DMS 273 treated with DMSO at 0.1 percent for 48 hours (cell line): ENCODE data around the gene GNAT1.
"Not testable (repeated sequence)": the region's sequence is repeated elsewhere in the genome, so short reads cannot be mapped to it uniquely, and the experiment has no call there.

Experiments used
- DNase-seq: peaks from one replicate; lab custom pipeline; 2025; lab: John Stamatoyannopoulos, UW

The GNAT1 gene

GRCh38 chr3:50203809-50204803, 12.7 kb downstream of the GNAT1 start:
- DNase-seq: no peak

- no peak for DNase-seq
Observed at GRCh38 chr3:50204804-50205412, 13.5 kb downstream of the GNAT1 start, which contains the start of gene SLC38A3. Gene SLC38A3 (plus strand): TSS chr3:50205271. CDS start chr3:50214200, 8,929 bp downstream.

- DNase-seq: no peak
Observed at GRCh38 chr3:50205413-50206276, 14.2 kb downstream of the GNAT1 start.

GRCh38 chr3:50207359-50208042, 16.1 kb downstream of the GNAT1 start:
- DNase-seq: no peak

GRCh38 chr3:50208677-50209344, 17.4 kb downstream of the GNAT1 start:
- DNase-seq: no peak

- DNase-seq: no peak
Observed at GRCh38 chr3:50210176-50210509, 18.7 kb downstream of the GNAT1 start.

GRCh38 chr3:50210510-50211367, 19.3 kb downstream of the GNAT1 start:
- no peak for DNase-seq

GRCh38 chr3:50211368-50211717, 19.9 kb downstream of the GNAT1 start:
- not testable (repeated sequence) for DNase-seq

- no peak for DNase-seq
Observed at GRCh38 chr3:50211930-50212329, 20.5 kb downstream of the GNAT1 start.

GRCh38 chr3:50212502-50212901, 21.1 kb downstream of the GNAT1 start:
- DNase-seq: no peak

GRCh38 chr3:50212971-50213370, 21.6 kb downstream of the GNAT1 start:
- no peak for DNase-seq

GRCh38 chr3:50213373-50213772, 22.0 kb downstream of the GNAT1 start:
- no peak for DNase-seq

- no peak for DNase-seq
Observed at GRCh38 chr3:50214824-50215223, 23.4 kb downstream of the GNAT1 start.

- no peak for DNase-seq
Observed at GRCh38 chr3:50215529-50215928, 24.1 kb downstream of the GNAT1 start.

- DNase-seq: no peak
Observed at GRCh38 chr3:50217681-50218080, 26.3 kb downstream of the GNAT1 start.

GRCh38 chr3:50218448-50218847, 27.0 kb downstream of the GNAT1 start:
- no peak for DNase-seq

GRCh38 chr3:50219285-50219684, 27.9 kb downstream of the GNAT1 start:
- no peak for DNase-seq

- no peak for DNase-seq
Observed at GRCh38 chr3:50220109-50220508, 28.7 kb downstream of the GNAT1 start.

- DNase-seq: no peak
Observed at GRCh38 chr3:50221051-50221410, 29.6 kb downstream of the GNAT1 start.

- DNase-seq: no peak
Observed at GRCh38 chr3:50221411-50222168, 30.2 kb downstream of the GNAT1 start.
